GM21576 (cell line): ENCODE data around the gene R3HDML.

Experiments
- ATAC-seq: cut with Tn5 transposase; IDR thresholded peaks from one replicate; pipeline ENCODE4 v1.9.1; 2021; ENCODE audit warnings: mild to moderate bottlenecking, moderate library complexity; ENCODE audit not compliant: unreplicated experiment

The R3HDML gene

DNA sequence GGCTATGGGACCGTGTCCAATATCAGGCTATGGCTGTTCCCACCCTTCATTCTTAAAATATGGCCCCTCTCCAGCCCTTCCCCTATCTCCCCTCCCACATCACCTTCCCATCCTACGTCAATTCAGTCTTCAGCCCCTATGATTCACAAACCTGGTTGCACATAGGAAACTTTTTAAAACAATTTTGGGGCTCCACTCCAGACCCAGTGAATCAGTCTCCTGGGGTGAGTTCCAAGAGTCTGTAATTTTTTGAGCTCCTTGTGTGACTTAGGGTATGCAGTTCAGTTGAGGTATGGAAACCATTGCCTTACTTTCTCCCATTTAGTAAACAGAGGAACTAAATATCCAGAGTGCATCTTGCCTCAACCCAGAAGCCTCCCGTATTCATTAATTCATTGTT is 24.2 kb downstream of the R3HDML start:
- no peak for ATAC-seq

DNA sequence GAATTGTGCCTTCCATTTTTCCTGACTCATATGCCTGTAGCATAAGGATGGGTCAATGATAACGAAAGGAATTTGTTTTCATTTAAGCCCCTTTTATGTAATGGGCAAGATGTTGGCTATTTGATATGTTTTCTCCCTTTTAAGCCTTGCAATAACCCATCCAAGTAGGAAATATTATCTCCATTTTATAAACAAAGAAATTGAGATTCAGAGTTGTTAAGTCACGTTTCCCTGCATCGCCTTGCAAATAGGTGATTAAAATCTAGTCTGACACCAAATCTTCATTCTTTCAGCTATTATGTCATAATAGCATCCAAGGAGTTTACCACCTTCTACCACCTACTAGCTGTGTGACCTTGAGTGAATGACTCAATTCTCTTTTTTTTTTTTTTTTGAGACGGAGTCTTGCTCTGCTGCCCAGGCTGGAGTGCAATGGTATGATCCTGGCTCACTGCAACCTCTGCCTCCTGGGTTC is 25.7 kb downstream of the R3HDML start:
- no peak for ATAC-seq

DNA sequence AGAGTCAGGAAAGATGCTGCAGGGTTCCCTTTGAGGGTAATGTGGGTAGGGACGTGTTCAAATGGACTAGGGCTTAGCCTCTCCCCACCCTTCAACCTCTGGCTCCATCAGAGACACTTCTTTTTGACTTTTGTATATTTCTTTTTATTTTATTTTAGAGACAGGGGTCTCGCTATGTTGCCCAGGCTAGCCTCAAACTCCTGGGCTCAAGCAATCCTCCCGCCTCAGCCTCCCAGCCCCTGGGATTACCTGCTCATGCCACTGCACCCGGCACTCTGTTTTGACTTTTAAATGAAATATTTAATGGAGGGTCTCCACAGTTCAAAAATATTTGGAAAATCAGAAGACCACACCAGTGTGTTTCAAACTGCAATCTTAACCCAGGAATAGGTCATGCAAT is 27.2 kb downstream of the R3HDML start:
- ATAC-seq, result no peak

DNA sequence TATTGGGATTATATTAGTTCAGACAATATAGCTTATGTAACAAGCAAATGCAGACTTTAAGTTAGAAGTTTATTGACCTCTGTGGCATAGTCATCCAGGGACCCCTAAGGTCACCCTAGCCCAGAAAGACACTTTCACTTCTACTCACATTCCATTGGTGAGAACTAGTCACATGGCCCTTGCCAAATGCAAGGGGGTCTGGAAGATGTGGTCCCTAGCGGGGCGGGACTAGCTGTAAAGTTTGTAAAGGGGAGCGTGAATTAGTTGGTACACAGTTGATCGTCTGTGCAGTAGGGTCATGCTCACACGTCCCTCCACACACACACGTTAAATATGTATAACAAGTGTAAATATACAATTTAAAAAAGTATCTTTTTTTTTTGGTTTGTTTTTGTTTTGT is 27.9 kb downstream of the R3HDML start:
- no peak for ATAC-seq

DNA sequence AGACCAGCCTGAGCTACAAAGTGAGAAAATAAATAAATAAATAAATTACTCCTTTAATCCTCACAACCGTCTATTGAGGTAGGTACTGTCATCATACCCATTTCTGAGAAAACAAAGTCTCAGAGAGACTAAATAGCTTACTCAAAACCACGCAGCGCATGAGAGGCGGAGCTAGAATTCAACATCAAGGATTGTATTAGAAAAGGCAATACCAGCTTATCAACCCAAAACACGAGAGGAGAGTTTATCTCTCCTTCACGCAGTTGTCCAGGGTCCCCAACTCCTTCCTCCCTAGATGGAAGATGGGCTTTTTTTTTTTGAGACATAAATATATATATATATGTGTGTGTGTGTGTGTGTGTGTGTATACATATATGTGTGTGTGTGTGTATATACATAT is 30.9 kb downstream of the R3HDML start:
- no peak for ATAC-seq

DNA sequence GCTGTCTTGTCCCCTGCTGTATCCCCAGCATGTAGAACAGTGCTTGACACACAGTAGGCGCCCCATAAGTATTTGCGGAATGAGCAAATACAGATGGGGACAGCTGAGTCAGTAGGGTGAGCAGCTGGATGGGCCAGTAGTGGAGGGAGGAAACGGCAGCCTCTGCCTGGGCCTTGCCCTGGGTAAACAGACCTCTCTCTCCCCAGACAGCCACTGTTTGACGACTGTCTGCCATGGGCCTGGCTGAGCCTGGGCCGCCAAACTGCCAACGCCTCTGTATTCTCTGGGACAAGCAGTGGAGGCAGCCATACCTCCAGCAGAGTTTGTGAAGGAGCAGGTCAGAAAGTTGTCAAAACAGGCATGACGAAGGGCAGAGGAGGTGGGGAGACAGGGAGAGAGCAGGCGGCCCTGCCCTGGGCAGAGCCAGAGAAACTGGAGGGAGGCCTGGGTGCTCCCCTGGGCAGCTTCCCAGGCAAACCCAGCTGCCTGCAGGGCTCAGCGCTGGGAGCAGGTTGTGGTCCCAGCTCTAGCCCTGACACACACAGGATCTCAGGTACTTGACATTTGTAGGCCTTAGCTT is 33.9 kb downstream of the R3HDML start:
- no peak for ATAC-seq

DNA sequence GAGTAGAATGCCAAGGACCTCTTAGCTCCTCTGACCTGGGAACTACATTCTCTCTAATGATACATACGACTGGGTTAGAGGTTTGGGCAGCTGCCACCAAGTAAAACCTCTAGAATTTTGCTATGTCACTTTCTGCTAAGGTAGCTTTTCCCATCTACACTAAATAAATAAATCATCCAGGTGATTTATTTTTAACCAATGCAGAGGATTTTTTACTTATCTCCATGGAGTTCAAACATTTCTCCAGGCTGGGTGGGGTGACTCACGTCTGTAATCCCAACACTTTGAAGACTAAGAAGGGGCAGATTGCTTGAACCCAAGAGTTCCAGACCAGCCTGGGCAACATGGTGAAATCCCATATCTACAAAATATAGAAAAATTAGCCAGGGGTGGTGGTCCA is 45.8 kb downstream of the R3HDML start:
- ATAC-seq, result no peak

DNA sequence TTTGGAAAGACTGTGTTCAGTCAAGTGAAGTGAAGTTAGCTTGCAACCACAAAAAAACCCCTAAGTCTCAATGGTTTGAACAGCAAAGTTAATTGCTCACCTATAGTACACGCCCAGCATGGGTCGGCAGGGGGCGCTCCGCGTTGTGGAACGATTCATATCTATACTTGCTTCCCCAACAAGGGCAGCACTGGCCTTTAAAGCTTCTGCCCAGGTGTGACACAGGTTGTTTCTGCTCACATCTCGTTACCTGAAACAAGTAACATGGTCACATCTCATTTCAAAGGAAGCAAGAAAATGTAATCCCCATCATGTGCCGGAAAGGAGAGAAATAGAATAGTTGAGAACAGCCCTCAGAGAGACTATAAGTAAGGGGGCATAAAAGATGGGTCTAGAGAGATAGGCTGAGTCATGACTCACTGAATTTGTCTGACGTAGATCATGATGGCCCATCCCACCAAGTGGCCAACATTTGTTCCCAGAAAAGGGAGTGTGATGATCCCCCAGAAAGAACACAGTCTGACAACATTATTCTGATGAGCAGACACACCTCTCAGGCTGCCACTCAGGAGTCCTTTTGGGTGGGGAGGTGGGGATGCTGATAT is 47.7 kb downstream of the R3HDML start:
- ATAC-seq, result no peak

DNA sequence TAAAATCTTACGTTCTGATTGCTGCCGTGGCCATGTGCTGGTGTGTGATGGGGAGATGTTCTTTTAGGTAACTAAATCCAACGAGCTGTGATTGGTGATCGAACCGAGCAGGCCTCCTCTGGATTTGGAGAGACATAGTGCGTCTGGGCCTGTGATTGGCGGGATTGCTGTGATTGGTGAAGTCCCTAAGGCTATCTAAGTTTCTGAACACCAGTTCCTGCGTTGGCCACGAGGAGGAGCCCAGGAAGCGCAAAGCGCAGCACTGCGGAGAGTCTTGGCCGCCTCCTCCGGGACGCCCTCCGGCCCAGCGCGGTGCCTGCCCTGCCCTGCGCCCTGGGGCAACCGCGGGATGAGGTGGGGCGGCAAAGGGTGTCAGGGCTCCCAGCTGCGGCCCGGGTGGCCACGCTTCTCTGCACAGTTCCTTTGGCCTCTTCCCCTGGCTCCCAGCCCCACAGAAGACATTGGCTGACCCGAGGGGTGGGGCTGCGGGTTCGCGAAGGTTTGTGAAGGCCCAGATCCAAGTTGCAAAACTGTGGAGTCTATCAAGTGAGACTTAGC is 51.7 kb downstream of the R3HDML start:
- peak; percentile 58 for ATAC-seq

DNA sequence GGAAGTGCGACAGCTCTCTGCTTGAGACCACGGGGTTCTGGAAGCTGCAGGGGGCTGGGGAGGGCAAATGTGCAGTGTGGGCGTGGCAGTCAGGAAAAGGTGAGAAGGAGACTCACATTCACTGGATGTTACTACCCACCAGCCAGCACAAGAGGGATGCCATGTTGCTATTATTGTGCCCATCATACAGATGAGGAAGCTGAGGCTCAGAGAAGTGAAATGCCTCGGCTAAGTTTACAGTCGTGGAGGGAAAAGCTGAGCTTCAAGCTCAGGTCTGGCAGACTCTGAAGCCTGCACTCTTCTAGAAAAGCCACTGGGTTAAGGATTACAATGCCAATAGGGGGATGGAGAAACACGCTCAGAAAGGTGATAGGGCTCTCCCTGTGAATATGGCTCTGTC is 53.0 kb downstream of the R3HDML start:
- ATAC-seq, result no peak

DNA sequence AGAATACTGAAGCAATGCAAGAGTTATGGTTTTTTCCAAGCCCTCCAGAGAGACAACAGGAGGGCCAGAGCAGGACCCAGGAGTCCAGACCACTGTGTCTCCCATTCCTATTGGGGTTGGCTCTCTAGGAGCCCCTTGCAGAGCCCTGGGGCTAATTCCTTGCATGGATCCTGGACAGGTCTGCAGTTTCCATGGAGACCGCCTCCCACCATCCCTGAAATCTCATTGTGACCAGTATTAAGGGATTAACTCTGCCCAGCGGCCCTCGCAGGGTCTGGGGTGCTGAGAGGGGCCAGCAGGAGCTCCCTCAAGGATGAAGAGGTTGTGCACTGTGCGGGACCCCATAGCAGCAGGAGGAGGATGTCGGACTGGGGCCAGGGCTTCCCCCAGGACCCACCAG is 53.4 kb downstream of the R3HDML start:
- no peak for ATAC-seq

DNA sequence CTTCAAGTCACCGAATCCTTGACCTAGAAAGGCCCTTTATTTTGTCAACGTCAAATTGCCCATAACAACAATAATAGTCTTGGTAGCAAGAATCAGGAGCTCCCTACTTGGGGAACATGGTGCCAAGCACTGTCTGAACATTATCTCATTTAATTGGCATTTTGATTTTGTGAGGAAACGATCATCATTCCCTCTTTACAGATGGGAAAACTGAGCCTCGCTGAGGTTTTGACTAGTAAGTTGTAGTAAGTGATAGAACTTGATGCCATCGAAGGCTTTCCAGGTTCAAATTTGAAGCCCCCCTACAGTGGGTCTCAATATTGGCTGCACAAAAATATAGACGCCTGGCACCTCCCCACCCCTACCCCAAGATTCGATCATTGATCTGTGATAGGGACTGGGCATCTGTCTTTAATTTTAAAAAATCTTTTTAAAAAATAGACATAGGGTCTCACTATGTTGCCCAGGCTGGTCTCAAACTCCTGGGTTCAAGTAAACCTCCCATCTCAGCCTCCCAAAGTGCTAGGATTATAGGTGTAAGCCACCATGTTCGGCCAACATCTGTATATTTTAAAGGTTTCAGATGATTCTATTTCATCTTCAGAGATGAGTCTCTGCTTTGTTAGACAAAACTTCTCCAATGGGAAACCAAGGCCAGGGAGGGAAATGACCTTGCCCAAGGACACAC is 55.4 kb downstream of the R3HDML start:
- ATAC-seq, result no peak

DNA sequence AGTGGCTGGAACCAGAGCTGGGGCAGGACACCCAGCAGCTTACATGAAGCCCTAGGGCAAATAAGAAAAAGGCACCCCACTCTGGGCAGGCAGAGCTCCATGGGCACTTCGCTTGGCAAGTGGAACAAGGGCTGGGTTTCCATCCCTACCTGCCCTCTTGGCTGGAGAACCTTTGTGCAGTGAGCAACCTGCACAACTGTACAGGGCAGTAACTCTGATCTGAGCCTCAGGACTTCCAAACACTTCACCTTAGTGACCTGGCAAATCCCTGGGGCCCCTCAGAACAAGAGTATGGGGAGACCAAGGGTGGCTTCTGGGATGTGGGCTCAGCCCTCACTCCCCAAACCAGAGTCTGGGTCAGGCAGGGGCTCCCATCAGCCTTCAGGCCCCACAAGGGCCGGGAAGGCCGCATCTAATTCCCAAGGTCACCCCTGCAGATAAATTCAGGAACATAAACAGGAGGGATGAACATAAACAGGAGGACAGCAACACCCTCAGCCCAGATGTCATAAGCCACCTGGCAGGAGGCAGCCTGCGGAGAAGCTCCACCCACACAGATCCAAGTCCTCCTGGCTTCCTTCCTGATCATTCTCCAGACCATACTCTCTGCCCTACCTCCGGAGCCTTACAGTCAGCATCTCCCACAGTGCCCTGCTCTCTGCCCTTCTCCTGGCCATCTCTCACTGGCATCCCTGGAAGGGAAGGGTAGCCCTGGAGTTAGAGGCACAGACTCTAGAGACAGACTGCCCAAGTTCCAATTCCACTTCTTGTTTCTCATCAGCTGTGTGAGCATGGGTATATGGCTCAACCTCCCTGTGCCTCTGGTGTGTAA is 56.1 kb downstream of the R3HDML start:
- ATAC-seq, result no peak

DNA sequence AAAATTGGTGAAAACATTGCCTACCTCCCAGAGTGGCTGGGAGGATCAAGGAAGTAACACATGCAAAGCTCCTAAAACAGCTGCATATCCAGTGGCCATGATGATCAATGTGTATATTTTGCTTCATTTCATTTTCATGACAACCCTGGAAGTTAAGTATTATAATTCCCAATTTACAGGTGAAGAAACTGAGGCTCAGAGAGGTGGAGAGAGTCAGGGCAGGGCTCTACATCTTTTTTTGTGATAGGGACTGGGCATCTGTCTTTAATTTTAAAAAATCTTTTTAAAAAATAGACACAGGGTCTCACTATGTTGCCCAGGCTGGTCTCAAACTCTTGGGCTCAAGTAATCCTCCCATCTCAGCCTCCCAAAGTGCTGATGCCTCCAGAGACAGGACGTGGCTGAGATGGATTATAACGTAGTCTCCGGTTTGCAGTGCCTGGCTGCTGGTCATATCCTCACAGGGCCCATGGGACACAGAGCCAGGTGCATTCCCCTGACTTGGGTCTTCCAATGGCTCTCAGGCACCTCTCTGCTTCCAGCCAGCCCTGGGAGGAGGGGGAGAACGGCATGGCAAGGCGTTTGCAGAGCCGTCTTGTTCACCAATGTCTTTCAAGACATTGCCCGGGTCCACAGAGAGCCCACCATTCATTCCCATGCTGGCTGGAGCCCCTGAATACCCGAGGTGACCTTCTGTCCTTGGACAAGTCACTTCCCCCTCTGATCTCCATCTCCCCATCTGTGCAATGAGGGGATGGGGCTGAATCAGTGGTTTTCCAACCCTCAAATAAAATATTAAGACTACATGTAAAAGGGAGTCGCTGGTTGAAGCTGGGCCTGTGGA is 57.0 kb downstream of the R3HDML start:
- ATAC-seq, result no peak

DNA sequence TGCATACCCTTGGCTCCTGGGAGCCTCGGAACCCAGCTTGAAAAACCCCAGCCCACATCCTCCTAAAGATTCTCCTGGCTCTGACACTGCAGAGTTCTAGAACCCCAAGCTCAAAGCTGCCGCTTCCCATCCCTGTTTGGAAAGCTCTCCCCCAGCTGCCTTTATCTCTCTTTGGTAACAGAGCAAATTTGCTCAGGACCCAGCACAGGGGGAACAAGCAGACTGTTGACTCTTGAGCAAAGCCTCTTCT is 57.5 kb downstream of the R3HDML start:
- ATAC-seq, result no peak

DNA sequence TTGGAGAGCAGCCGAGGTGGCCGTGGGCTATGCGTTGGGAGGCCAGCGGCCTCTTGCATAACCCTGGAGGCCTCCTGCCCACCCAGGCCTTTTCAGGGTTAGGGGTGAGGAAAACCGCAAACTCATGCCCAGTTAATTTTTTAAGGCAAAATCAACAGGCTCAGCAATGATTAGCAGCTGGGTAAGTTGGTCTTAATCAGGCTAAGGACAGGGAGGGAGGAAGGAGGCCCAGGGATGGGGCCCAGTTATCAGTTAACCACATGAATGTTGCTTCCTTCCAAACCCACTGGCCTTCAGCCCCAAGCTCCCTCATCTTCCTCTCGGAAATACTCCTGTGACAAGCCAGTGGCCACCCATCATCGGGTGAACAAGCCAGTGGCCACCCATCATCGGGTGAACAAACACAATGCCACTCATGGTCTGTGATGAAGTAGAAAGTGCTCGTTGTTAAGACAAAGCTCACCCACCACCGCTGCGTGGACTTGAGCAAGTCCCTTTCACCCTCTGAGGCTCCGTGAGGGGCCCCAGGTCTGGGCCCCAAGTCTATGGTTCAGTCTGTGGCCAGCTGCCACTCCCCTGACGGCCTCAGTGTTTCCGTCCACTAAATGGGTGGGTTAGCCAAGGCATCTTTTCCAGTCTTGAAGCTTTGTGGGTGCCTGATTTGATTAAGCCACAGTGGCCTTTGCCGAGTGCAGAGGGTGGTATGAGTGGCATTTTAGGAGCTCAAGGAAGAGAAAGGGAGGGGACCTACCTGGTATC is 58.0 kb downstream of the R3HDML start:
- no peak for ATAC-seq

DNA sequence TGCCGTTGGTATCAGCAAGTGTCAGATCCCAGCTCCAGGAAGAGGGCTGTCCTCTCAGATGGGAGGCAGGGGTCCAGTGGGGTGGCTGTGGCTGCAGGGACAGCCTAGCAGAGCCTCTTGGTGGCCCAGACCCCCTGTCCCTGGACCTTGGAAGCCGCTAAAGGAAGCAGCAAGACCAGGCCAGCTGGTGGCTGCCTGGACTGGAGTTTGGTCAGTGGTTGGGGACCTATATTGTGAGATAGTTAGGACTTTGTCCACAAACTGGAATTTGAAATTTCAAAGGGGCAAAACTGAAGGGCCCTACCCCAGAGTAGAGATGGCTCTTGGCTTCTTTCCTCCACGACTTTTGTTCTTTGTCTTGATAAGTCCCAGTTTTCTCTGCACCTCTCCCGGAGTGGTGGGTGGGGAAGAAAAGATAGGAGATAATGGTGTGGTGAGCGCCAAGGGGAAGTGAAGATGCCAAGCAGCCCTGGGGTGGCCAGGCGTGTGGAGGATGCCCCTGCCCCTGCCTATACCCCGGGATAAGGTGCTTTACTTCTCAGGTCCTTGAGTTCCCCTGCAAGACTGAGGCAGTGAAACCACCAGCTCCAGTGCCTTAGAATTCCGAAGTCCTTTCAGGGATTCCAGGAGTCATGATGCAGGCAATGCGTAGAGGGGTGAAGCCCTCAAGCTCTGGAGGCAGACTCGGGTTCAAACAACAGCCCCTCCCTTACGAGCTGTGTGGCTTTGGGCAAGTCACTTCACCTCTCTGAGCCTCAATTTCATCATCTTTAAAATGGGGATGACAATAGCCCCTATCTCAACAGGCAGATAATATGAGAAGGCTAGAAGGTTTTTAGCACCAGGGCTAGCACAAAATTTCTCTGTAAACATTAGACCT is 58.9 kb downstream of the R3HDML start:
- ATAC-seq, result no peak

DNA sequence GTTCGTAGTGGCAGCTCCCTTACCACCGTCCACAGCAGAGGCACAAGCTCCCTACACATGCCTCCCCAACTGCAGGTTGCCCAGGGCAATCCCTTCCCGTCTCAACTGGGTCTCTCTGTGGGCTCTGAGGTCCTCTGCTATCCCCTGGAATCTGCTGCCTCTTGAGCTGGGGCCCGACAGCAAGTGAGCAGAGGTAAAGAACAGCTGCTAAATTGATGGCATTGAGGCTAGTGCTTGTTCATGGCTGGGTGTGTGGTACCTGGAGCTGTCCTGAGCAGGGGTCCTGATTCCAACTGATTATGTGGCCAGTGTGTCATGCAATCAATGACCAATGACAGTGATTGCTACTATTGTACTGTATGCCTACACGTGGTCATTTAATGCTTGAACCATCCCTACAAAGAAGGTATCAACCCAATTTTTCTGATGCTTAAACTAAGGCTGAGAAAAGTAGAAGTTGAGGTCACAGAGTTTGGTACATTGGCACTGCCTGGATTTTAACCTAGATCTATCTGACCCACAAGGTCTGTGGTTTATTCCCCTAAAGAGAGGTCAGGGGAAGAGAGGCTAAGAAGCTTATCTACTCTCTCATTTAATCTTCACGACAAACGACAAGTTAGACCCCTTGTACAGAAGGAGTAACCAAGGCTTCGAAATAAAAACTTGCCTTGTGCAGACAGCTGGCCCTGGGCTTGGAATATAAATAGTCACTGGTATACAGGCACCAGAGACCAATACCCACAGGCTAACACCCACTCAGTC is 59.7 kb downstream of the R3HDML start:
- no peak for ATAC-seq
